ENCODE data around the gene SMARCA4. TPM values are rescaled to one million over a fixed set of nuclear protein-coding genes. Genes with fewer than 3 reads are reported as not detected.

Gene SMARCA4
- total RNA-seq, 1 experiment from 2014 or later = 134 TPM

GRCh38 chr19:10964903-10965302, 4.1 kb downstream of the SMARCA4 start:
- H3K4me3 ChIP-seq = no peak overlapping the region
- peaks cover 35% of the 10 kb centered on the region for H3K36me3 ChIP-seq
- no peak for DNase-seq
- H3K9me3 ChIP-seq = no peaks in the 10 kb centered on the region
- no peaks in the 10 kb centered on the region for H3K27me3 ChIP-seq

DNA sequence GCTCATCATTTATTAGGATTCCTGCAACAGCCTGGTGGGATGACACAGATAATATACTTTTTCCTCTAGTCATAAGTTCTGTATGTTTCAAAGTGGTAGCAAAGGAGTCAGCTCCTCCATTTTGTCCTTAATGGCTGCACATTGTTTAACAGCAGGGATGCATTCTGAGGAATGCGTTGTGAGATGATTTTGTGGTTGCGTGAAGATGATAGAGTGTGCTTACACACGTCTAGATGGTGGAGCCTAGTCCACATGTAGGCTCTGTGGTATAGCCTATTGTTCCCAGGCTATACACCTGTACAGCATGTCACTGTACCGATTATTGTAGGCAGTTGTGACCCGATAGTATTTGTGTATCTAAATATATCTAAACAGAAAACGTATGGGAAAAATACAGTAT, 4.6 kb downstream of the SMARCA4 start:
- no peak for DNase-seq
- Histone ChIP-seq H3K9me3 (no peaks in the 10 kb centered on the region), H3K27me3 (no peaks in the 10 kb centered on the region), H3K4me3 (no peak overlapping the region), H3K36me3 (peaks cover 31% of the 10 kb centered on the region)

GRCh38 chr19:10966809-10967208, 6.0 kb downstream of the SMARCA4 start:
- peaks cover 27% of the 10 kb centered on the region for H3K36me3 ChIP-seq
- H3K27me3 ChIP-seq = no peaks in the 10 kb centered on the region
- H3K9me3 ChIP-seq = no peaks in the 10 kb centered on the region
- no peak overlapping the region for H3K4me3 ChIP-seq
- DNase-seq = no peak

GRCh38 chr19:10968527-10969135, 7.8 kb downstream of the SMARCA4 start:
- H3K27me3 ChIP-seq = no peaks in the 10 kb centered on the region
- H3K4me3 ChIP-seq = no peak overlapping the region
- H3K9me3 ChIP-seq = no peaks in the 10 kb centered on the region
- H3K36me3 ChIP-seq = peaks cover 26% of the 10 kb centered on the region
- no peak for DNase-seq

DNA sequence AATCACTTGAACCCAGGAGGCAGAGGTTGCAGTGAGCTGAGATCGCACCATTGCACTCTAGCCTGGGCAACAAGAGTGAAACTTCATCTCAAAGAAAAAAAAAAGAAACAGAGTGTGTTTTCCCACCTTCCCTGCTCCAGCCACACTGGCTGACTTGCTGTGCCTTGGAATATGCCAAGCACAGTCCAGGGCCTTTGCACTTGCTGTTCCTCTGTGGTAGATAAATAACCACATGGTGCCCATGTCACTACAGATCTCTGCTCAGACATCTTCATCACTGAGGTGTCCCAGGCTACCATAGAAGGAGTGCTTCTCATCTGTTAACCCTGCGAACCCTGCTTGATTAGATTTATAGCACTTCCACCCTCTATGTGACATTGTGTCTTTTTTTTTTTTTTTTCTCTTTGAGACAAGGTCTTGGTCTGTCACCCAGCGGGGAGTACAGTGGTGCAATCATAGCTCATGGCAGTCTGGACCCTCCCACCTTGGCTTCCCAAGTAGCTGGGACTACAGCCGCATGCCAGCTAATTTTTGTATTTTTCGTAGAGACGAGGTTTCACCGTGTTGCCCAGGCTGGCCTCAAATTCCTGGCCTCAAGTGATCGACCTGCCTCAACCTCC, 10.4 kb downstream of the SMARCA4 start:
- H3K9me3 ChIP-seq = no peaks in the 10 kb centered on the region
- H3K27me3 ChIP-seq = no peaks in the 10 kb centered on the region
- no peak overlapping the region for H3K4me3 ChIP-seq
- DNase-seq = no peak
- H3K36me3 ChIP-seq = peaks cover 12% of the 10 kb centered on the region

- peak; percentile 72 for DNase-seq
Observed at GRCh38 chr19:10975374-10976130, 14.7 kb downstream of the SMARCA4 start.

DNA sequence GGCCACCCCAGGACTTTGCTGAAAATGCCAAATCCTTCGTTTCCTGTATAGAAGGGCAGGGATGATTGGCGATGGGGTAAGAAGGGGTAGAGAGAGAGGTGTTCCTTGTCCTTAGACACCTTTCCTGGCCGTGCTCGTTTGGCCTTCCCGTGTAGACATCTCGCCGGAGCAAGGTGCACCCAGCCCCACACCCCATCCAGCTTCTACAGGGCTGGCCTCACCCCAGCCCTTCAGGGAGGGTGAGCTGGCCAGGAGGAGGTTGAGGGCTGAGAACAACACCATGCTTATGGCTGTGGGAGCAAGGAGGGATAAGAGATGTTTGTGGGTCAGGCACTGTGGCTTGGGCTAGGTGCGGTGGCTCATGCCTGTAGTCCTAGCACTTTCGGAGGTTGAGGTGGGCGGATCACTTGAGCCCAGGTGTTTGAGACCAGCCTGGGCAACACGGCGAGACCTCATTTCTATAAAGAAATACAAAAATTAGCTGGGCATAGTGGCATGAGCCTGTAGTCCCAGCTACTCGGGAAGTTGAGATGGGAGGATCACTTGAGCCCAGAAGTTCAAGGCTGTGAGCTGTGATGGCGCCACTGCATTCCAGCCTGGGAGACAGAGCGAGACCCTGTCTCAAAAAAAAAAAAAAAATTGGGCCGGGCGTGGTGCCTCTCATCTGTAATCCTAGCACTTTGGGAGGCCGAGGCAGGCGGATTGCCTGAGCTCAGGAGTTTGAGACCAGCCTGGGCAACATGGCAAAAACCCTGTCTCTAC, 15.5 kb downstream of the SMARCA4 start:
- Histone ChIP-seq H3K9me3 (no peaks in the 10 kb centered on the region), H3K27me3 (no peaks in the 10 kb centered on the region), H3K36me3 (peaks cover 41% of the 10 kb centered on the region), H3K4me3 (no peak overlapping the region)
- DNase-seq = no peak

More at GRCh38 chr19:10975374-10976130, 14.7 kb downstream of the SMARCA4 start:
- peaks cover 41% of the 10 kb centered on the region for H3K36me3 ChIP-seq
- H3K4me3 ChIP-seq = no peak overlapping the region
- H3K9me3 ChIP-seq = no peaks in the 10 kb centered on the region
- no peaks in the 10 kb centered on the region for H3K27me3 ChIP-seq

- DNase-seq = no peak
- no peaks in the 10 kb centered on the region for H3K9me3 ChIP-seq
- no peaks in the 10 kb centered on the region for H3K27me3 ChIP-seq
- no peak overlapping the region for H3K4me3 ChIP-seq
- peaks cover 36% of the 10 kb centered on the region for H3K36me3 ChIP-seq
Observed at GRCh38 chr19:10977742-10978092, 16.9 kb downstream of the SMARCA4 start.

DNA sequence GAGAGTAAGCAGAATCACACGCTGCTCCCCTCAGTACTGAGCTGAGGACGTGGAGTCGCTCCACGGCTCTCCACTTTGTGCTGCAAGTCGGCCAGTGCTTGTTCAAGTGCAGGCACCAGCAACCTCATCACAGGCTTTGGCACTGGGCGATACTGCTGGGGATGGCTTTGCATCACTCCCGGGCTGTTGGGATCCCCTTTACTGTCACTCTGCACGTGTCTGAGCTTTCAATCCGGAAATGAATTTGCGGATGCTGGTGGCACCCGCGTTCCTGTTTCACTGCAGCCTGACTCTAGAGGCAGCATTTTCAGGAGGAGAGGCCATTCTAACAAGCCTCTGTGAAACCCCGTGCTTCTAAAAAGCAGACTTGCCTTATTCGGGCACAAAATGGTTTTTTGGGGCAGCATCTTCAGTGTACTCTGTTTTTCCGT, 19.1 kb downstream of the SMARCA4 start:
- H3K4me3 ChIP-seq = no peak overlapping the region
- H3K36me3 ChIP-seq = peaks cover 52% of the 10 kb centered on the region
- no peaks in the 10 kb centered on the region for H3K27me3 ChIP-seq
- H3K9me3 ChIP-seq = no peaks in the 10 kb centered on the region
- DNase-seq = no peak

DNA sequence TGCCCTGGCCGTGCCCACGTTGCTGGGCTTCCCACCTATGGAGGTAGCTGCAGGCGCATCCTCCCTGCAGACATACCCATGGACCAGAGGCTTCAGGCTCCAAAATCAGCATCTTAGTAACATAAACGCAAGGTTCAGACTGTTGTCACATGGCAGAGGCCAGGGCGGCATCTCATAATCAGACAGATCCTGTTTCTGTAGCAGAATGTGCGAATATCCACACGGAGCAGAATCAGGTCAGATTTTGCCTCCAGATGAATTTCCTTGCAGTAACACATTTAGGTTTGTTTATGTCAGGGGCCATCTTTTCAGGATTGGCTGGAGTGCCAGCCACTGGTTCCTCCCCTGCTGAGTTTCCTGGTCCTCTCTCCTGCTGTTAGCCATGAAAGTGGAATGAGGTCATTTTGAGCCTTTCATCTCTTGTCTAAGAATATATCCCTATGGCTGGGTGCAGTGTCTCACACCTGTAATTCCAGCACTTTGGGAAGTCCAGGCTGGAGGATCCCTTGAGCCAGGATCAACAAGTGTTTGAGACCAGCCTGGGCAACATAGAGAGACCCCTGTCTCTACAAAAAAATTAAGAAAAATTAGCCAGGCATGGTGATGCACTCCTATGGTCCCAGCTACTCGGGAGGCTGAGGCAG, 20.5 kb downstream of the SMARCA4 start:
- peak; percentile 57 for DNase-seq

DNA sequence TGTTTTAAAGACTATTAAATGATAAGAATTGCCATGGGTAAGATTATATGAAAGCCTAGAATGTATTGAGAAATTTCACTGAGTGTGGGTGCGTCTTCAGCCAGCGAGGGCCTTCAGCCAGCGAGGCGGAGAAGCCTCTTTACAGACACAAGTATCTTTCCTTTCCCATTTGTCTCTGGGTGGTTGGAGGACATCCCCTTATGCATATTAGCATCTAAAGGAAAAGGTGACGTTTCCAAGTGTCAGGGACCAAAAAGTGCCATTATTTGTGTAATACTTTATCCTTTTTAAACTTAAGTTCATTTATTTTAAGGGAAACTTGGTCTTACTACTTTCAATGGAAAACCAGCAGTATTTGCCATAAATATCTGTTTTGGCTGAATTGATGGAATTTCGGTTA, 22.2 kb downstream of the SMARCA4 start:
- Histone ChIP-seq H3K9me3 (no peaks in the 10 kb centered on the region), H3K36me3 (peaks cover 61% of the 10 kb centered on the region), H3K27me3 (no peaks in the 10 kb centered on the region), H3K4me3 (no peak overlapping the region)
- DNase-seq = no peak

More for the DNA sequence above, 20.5 kb downstream of the SMARCA4 start:
- Histone ChIP-seq H3K4me3 (no peak overlapping the region), H3K36me3 (peaks cover 64% of the 10 kb centered on the region), H3K27me3 (no peaks in the 10 kb centered on the region), H3K9me3 (no peaks in the 10 kb centered on the region)

DNA sequence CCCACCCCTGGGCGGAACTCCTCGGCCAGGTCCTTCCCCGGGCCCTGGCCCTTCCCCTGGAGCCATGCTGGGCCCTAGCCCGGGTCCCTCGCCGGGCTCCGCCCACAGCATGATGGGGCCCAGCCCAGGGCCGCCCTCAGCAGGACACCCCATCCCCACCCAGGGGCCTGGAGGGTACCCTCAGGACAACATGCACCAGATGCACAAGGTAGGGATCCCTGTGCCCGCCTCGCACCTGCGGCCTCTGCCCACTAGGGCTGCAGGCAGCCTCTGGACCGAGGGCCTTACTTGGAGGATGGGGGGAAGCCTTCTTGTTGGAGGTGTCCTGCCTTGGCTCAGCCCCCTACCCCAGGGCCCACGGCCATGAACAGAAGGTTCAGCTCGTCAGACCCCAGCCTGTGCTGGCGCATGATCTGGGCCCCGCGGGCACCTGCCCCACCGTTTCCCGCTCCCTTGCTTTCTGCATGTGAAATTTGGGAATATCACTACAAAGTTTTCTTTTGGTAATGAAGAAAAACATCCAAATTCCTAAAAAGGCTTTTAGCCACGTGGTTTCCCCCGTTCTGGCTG, 23.4 kb downstream of the SMARCA4 start:
- no peaks in the 10 kb centered on the region for H3K9me3 ChIP-seq
- no peak overlapping the region for H3K4me3 ChIP-seq
- DNase-seq = no peak
- no peaks in the 10 kb centered on the region for H3K27me3 ChIP-seq
- H3K36me3 ChIP-seq = peaks cover 62% of the 10 kb centered on the region

- H3K27me3 ChIP-seq = no peaks in the 10 kb centered on the region
- no peak for DNase-seq
- H3K9me3 ChIP-seq = no peaks in the 10 kb centered on the region
- H3K4me3 ChIP-seq = no peak overlapping the region
- H3K36me3 ChIP-seq = peaks cover 67% of the 10 kb centered on the region
Observed at GRCh38 chr19:10985502-10985901, 24.7 kb downstream of the SMARCA4 start.

GRCh38 chr19:10986301-10987127, 25.7 kb downstream of the SMARCA4 start:
- Histone ChIP-seq H3K9me3 (no peaks in the 10 kb centered on the region), H3K4me3 (no peak overlapping the region), H3K36me3 (peaks cover 77% of the 10 kb centered on the region), H3K27me3 (no peaks in the 10 kb centered on the region)
- DNase-seq = no peak

DNA sequence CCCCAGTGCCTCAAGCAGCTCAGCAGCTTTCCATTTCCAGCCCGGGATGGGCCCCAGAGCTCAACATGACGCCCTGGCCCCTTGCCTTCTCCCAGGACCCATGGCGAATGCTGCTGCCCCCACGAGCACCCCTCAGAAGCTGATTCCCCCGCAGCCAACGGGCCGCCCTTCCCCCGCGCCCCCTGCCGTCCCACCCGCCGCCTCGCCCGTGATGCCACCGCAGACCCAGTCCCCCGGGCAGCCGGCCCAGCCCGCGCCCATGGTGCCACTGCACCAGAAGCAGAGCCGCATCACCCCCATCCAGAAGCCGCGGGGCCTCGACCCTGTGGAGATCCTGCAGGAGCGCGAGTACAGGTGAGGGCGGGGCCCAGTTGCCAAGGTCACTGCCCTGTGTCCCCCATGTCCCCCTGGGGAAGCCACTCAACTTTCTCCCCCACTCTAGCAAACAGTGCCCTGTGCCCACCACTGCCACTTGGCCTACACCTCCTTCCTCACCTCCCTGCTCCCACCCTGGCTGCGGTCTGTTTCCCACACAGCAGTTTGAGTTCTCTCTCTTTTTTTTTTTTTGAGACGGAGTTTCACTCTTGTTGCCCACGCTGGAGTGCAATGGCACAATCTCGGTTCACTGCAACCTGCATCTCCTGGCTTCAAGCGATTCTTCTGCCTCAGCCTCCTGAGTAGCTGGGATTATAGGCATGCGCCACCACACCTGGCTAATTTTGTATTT, 26.9 kb downstream of the SMARCA4 start:
- no peak for DNase-seq
- Histone ChIP-seq H3K36me3 (peaks cover 80% of the 10 kb centered on the region), H3K27me3 (no peaks in the 10 kb centered on the region), H3K4me3 (no peak overlapping the region), H3K9me3 (no peaks in the 10 kb centered on the region)
